Esophagus muscularis mucosa (tissue), 3 donors: ENCODE results near the gene ZNRF2.

Experiments used
- CTCF ChIP-seq, 3 experiments: fragments of 200-600 bp in 2 of 3; fragments of 450-650 bp in 1 of 3; sonication (generic) in 2 of 3; IDR thresholded peaks; one replicate each; pipeline ENCODE4 v1.5.1; 2017 to 2019; ENCODE audit warnings: antibody characterized with exemption in 3 of 3, mild to moderate bottlenecking in 2 of 3, moderate library complexity in 1 of 3
- POLR2A ChIP-seq: fragments of 450-650 bp; IDR thresholded peaks from one replicate; pipeline ENCODE4 v1.6.1; 2017; ENCODE audit warnings: antibody characterized with exemption, moderate library complexity, mild to moderate bottlenecking, low read depth

- TF ChIP-seq CTCF (IDR thresholded peaks at IDR 0.05) (no peak), POLR2A (no peak)
Measured at GRCh38 chr7:30301751-30302150, 17.4 kb downstream of the ZNRF2 start.
